Testis (tissue), 2 donors: ENCODE results near the gene CNNM4.

Source experiments
- POLR2A ChIP-seq: fragments of 450-650 bp; IDR thresholded peaks from one replicate; pipeline ENCODE4 v1.6.1; 2017; ENCODE audit warnings: antibody characterized with exemption, mild to moderate bottlenecking, moderate library complexity
- TF ChIP-seq, protein P1 (sequence below), 3 experiments: fragments of 450-650 bp in 2 of 3; fragments of 200-600 bp in 1 of 3; sonication (generic) in 1 of 3; IDR thresholded peaks; one replicate each; pipeline ENCODE4 v1.5.1; 2016 to 2019; ENCODE audit warnings: antibody characterized with exemption in 3 of 3, mild to moderate bottlenecking in 2 of 3, moderate library complexity in 1 of 3

- TF ChIP-seq, protein P1, sequence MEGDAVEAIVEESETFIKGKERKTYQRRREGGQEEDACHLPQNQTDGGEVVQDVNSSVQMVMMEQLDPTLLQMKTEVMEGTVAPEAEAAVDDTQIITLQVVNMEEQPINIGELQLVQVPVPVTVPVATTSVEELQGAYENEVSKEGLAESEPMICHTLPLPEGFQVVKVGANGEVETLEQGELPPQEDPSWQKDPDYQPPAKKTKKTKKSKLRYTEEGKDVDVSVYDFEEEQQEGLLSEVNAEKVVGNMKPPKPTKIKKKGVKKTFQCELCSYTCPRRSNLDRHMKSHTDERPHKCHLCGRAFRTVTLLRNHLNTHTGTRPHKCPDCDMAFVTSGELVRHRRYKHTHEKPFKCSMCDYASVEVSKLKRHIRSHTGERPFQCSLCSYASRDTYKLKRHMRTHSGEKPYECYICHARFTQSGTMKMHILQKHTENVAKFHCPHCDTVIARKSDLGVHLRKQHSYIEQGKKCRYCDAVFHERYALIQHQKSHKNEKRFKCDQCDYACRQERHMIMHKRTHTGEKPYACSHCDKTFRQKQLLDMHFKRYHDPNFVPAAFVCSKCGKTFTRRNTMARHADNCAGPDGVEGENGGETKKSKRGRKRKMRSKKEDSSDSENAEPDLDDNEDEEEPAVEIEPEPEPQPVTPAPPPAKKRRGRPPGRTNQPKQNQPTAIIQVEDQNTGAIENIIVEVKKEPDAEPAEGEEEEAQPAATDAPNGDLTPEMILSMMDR (IDR thresholded peaks at IDR 0.05), result no peak
- no peak for TF ChIP-seq POLR2A
Measured at GRCh38 chr2:96762529-96763311, 2.0 kb downstream of the CNNM4 start.
